Ishikawa (cell line): Measurements from ENCODE around the gene TAF11L9.
"Not testable (repeated sequence)": the region's sequence is repeated elsewhere in the genome, so short reads cannot be mapped to it uniquely, and the experiment has no call there.

Experiments
- CEBPB ChIP-seq: IDR thresholded peaks from 2 replicates; pipeline ENCODE4 v1.6.1; 2012
- CREB1 ChIP-seq: IDR thresholded peaks from 2 replicates; pipeline ENCODE4 v1.6.1; 2012; ENCODE audit warnings: low read depth
- EGR1 ChIP-seq: IDR thresholded peaks from 2 replicates; pipeline ENCODE4 v1.6.1; 2012
- EP300 ChIP-seq: IDR thresholded peaks from 2 replicates; pipeline ENCODE4 v1.6.1; 2012; ENCODE audit warnings: borderline replicate concordance
- FOXM1 ChIP-seq: IDR thresholded peaks from 2 replicates; pipeline ENCODE4 v1.6.1; 2012; ENCODE audit warnings: low read depth, borderline replicate concordance
- NFIC ChIP-seq: IDR thresholded peaks from 2 replicates; pipeline ENCODE4 v1.6.1; 2012
- RAD21 ChIP-seq: IDR thresholded peaks from 2 replicates; pipeline ENCODE4 v1.6.1; 2012; ENCODE audit warnings: low read depth
- TAF1 ChIP-seq: IDR thresholded peaks from 2 replicates; pipeline ENCODE4 v1.6.1; 2012; ENCODE audit warnings: low read depth, mild to moderate bottlenecking
- TCF12 ChIP-seq: IDR thresholded peaks from 2 replicates; pipeline ENCODE4 v1.6.1; 2012; ENCODE audit warnings: low read depth
- TEAD4 ChIP-seq: IDR thresholded peaks from 2 replicates; pipeline ENCODE4 v1.6.1; 2012
- YY1 ChIP-seq: IDR thresholded peaks from 2 replicates; pipeline ENCODE4 v1.6.1; 2012; ENCODE audit warnings: low read depth
- ZBTB7A ChIP-seq: IDR thresholded peaks from 2 replicates; pipeline ENCODE4 v1.6.1; 2012; ENCODE audit warnings: low read depth
- TF ChIP-seq, protein P1 (sequence below): IDR thresholded peaks from 2 replicates; pipeline ENCODE4 v1.6.1; 2012
- TF ChIP-seq, protein P2 (sequence below): IDR thresholded peaks from 2 replicates; pipeline ENCODE4 v1.6.1; 2012; ENCODE audit warnings: low read depth, mild to moderate bottlenecking
- TF ChIP-seq, protein P3 (sequence below): IDR thresholded peaks from 2 replicates; pipeline ENCODE4 v1.6.1; 2012

TAF11L9 gene

DNA sequence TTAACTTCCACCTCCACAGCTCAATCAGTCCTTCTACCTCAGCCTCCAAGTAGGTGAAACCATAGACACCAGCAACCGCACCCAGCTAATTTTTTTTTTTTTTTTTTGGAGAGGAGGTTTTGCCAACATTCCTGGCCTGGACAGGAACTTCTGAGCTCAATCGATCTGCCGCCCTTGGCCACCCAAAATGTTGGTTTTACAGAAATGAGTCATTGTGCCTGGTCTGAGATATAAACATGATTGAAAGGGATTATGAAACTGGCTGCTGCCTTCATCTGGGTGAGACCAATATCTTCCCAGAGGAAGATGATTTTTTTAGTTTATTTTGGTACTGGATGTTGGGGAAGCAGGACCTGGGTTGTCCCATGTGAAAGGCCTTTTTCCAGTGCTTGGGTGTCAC, 25.2 kb upstream of the TAF11L9 start:
- no peak for TF ChIP-seq ZBTB7A
- TF ChIP-seq EP300, result no peak
- TF ChIP-seq, protein P1, sequence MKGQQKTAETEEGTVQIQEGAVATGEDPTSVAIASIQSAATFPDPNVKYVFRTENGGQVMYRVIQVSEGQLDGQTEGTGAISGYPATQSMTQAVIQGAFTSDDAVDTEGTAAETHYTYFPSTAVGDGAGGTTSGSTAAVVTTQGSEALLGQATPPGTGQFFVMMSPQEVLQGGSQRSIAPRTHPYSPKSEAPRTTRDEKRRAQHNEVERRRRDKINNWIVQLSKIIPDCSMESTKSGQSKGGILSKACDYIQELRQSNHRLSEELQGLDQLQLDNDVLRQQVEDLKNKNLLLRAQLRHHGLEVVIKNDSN, result no peak
- no peak for TF ChIP-seq YY1
- no peak for TF ChIP-seq TAF1
- TF ChIP-seq NFIC, result no peak
- TF ChIP-seq TCF12, result no peak
- no peak for TF ChIP-seq CEBPB
- TF ChIP-seq EGR1, result no peak
- no peak for TF ChIP-seq CREB1
- TF ChIP-seq FOXM1, result no peak
- TF ChIP-seq, protein P2, sequence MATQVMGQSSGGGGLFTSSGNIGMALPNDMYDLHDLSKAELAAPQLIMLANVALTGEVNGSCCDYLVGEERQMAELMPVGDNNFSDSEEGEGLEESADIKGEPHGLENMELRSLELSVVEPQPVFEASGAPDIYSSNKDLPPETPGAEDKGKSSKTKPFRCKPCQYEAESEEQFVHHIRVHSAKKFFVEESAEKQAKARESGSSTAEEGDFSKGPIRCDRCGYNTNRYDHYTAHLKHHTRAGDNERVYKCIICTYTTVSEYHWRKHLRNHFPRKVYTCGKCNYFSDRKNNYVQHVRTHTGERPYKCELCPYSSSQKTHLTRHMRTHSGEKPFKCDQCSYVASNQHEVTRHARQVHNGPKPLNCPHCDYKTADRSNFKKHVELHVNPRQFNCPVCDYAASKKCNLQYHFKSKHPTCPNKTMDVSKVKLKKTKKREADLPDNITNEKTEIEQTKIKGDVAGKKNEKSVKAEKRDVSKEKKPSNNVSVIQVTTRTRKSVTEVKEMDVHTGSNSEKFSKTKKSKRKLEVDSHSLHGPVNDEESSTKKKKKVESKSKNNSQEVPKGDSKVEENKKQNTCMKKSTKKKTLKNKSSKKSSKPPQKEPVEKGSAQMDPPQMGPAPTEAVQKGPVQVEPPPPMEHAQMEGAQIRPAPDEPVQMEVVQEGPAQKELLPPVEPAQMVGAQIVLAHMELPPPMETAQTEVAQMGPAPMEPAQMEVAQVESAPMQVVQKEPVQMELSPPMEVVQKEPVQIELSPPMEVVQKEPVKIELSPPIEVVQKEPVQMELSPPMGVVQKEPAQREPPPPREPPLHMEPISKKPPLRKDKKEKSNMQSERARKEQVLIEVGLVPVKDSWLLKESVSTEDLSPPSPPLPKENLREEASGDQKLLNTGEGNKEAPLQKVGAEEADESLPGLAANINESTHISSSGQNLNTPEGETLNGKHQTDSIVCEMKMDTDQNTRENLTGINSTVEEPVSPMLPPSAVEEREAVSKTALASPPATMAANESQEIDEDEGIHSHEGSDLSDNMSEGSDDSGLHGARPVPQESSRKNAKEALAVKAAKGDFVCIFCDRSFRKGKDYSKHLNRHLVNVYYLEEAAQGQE, result no peak
- no peak for TF ChIP-seq TEAD4
- no peak for TF ChIP-seq RAD21
- TF ChIP-seq, protein P3, sequence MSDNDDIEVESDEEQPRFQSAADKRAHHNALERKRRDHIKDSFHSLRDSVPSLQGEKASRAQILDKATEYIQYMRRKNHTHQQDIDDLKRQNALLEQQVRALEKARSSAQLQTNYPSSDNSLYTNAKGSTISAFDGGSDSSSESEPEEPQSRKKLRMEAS, result no peak

DNA sequence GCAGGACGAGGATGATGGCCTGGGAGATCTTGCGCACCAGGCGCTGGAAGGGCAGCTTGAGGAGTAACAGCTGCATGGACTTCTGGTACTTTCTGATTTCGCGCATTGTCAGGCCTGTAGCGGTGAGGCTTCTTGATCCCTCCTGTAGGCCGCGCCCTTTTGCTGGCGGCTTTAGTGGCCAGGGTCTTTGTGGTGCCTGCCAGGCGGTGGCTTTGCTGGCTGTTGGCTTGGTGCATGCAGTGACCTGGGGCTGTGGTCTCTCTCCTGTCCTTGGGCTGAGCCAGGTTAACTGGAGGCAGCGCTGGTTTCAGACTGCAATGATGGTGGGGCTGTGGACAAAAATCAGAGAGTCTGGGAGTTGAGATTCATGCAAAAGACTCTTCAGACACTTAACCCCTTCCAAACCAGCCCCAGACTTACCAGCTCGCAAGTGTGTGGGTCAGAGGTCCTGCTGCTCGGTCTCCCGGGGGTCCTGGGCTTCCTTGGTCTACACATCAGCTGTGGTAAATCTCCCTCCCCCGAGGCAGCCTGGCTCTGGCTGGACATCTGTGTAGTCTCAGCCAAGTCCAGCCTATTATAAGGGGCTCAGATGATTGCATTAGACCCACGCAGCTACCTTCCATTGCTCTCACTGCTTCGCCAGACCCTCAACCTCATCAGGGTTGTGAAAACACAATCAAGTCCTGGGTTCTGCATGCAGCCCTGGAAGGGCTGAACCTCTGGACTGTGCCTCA, 20.8 kb upstream of the TAF11L9 start:
- TF ChIP-seq, protein P3, result no peak
- no peak for TF ChIP-seq TEAD4
- TF ChIP-seq RAD21, result no peak
- no peak for TF ChIP-seq CREB1
- no peak for TF ChIP-seq YY1
- no peak for TF ChIP-seq CEBPB
- no peak for TF ChIP-seq EP300
- no peak for TF ChIP-seq NFIC
- TF ChIP-seq TAF1, result no peak
- TF ChIP-seq, protein P2, result no peak
- TF ChIP-seq FOXM1, result no peak
- TF ChIP-seq, protein P1, result no peak
- no peak for TF ChIP-seq EGR1
- no peak for TF ChIP-seq ZBTB7A
- no peak for TF ChIP-seq TCF12

DNA sequence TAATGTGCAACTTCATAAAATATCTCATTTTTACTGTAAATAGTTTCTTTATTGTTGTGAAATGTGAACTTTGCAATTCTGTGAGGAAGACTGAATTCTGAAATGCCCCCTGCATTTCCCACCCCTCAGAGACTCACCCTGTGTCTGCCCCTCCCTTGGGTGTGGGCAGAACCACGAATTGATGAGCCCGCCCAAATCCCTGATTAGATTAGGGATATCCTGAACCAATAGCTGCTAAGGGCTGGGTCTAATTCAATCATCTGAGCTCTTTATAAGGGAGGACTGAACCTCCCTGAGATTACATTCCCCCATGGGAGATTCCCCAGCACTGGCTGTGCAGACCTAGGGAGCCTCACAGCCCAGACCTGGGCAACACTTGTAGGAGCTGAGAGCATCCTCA, 15.9 kb upstream of the TAF11L9 start, which contains the start of gene TAF11L12:
TAF11L12 (plus strand) TSS at position 301 of the 400 bp plus-strand sequence.
- not testable (repeated sequence) for TF ChIP-seq CEBPB, TEAD4
- TF ChIP-seq, protein P1, result not testable (repeated sequence)

DNA sequence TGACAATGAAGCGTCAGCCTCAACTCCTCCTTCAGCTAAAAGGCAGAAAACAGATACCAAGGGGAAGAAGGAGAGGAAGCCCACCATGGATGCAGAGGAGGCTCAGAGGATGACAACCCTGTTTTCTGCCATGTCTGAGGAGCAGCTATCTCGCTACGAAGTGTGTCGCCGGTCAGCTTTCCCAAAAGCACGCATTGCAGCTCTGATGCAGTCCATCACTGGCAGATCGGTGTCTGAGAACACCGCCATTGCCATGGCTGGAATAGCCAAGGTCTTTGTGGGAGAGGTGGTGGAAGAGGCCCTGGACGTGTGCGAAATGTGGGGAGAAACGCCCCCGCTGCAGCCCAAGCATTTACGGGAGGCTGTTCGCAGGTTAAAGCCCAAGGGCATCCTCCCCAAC, 10.8 kb upstream of the TAF11L9 start:
- TF ChIP-seq ZBTB7A (no peak), EGR1 (no peak)

DNA sequence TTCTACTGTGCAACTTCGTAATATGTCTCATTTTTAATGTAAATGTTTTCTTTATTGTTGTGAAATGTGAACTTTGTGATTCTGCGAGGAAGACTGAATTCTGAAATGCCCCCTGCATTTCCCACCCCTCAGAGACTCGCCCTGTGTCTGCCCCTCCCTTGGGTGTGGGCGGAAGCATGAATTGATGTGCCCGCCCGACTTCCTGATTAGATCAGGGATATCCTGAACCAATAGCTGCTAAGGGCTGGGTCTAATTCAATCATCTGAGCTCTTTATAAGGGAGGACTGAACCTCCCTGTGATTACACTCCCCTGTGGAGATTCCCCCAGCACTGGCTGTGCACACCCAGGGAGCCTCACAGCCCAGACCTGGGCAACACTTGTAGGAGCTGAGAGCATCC, 9.7 kb upstream of the TAF11L9 start, which contains the start of gene TAF11L11:
TAF11L11 (plus strand) TSS at position 304 of the 400 bp plus-strand sequence.
- not testable (repeated sequence) for TF ChIP-seq FOXM1, ZBTB7A
- TF ChIP-seq, protein P2, result not testable (repeated sequence)
